Measurements from ENCODE around the gene ZNF525. TPM values are rescaled to one million over a fixed set of nuclear protein-coding genes. Genes with fewer than 3 reads are reported as not detected.
"Not testable (repeated sequence)": the region's sequence is repeated elsewhere in the genome, so short reads cannot be mapped to it uniquely, and the experiment has no call there.

The ZNF525 gene
- total and polyA plus RNA-seq, 9 of the 15 experiments (the other 6 are each of a cell fraction or from before 2014, with no cell fraction given) = 1.5 to 12.0 (median 6.7) TPM

DNA sequence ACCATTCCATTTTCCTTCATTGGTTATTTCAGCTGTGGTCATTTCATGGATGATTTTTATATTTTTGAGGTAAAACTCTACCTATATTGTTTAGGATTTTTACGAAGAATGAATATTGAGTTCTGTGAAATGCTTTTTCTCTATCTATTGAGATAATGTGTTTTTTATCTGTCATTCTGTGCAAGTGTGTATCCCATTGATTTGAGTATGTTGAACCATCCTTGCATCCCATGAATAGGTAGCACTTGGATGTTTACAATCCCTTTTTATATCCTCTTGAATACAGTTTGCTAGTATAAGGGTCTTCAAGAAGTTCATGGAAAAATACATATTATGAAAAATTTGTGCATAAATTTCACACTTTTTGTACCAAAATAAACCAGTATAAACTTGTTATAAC is 9.8 kb upstream of the ZNF525 start:
- in situ Hi-C loops (cut with MboI) (no loop called here), intact Hi-C loops (cut with micrococcal nuclease) (no loop called here)
- Histone ChIP-seq H4K20me1 (replicated peaks; ENCODE audit: control insufficient read depth, insufficient read depth, low read length) (no peaks in the 10 kb centered on the region), H3K4me1 (replicated peaks in 1 of 2; ENCODE audit: control insufficient read depth in 2 of 2, insufficient read depth in 2 of 2, low read length in 2 of 2) (no peaks in the 10 kb centered on the region), H3K4me2 (ENCODE audit: insufficient read depth, low read length) (no peak overlapping the region), H3K9me3 (replicated peaks; ENCODE audit: control insufficient read depth, insufficient read depth, low read depth, low read length) (peaks cover 41% of the 10 kb centered on the region), H3K9ac (ENCODE audit: insufficient read depth in 1 of 2, low read depth in 2 of 2, low read length in 2 of 2) (no peak overlapping the region), H2AFZ (ENCODE audit: low read depth, low read length) (no peak overlapping the region), H3K36me3 (ENCODE audit: control insufficient read depth, insufficient read depth, low read length) (peaks cover 16% of the 10 kb centered on the region), H3K27ac (ENCODE audit: extremely low read depth, low read depth, low read length) (no peak overlapping the region), H3K27me3 (ENCODE audit: control insufficient read depth in 2 of 2, insufficient read depth in 2 of 2, low read length in 2 of 2) (no peaks in the 10 kb centered on the region), H3K4me3 (no peak overlapping the region), H3K79me2 (ENCODE audit: control insufficient read depth, insufficient read depth, low read length) (no peaks in the 10 kb centered on the region), H3K9me1 (ENCODE audit: control insufficient read depth, insufficient read depth, low read length) (no peaks in the 10 kb centered on the region)
- WGBS (ENCODE audit: insufficient coverage, low coverage, missing lambda C conversion rate) = 64% methylated on average over 1 of the region's 1 CpG
- TF ChIP-seq ZNF224 (CRISPR knock-in tag; IDR thresholded peaks at IDR 0.05) (no peak), ZNF324 (CRISPR knock-in tag; IDR thresholded peaks at IDR 0.05) (peak; percentile 94)
- CTCF ChIA-PET (ENCODE audit: low intra/inter-chr PET ratio) = no interaction called here
- no peak for ATAC-seq
- POLR2A ChIA-PET = no interaction called here
- no peak for FAIRE-seq
- BruUV-seq (replicated peaks) = no TSS peak
- DNase-seq (ENCODE audit: extremely low read depth in 1 of 4, low spot score in 3 of 4) = no peak

- FAIRE-seq = no peak
- H2AFZ ChIP-seq (ENCODE audit: low read depth, low read length) = no peak overlapping the region
- 63% methylated on average over 20 of the region's 35 CpGs for WGBS (ENCODE audit: insufficient coverage, low coverage, missing lambda C conversion rate)
- ChIA-PET CTCF (ENCODE audit: low intra/inter-chr PET ratio) (interaction anchor here (0.6 kb wide), 1 partner anchor 442 kb away, joined by 3 read pairs; no protein-coding TSS in a partner anchor), POLR2A (interaction anchor here (0.8 kb wide), 1 partner anchor 813 kb away, joined by 3 read pairs; no protein-coding TSS in a partner anchor)
- no peak overlapping the region for H3K4me2 ChIP-seq (ENCODE audit: insufficient read depth, low read length)
- H3K4me3 ChIP-seq = no peak overlapping the region
- TF ChIP-seq ZBTB33 (CRISPR knock-in tag; IDR thresholded peaks at IDR 0.05) (peak; percentile 35; the same call in 1 of the 2 replicates), TSC22D4 (tag; IDR thresholded peaks at IDR 0.05) (no peak)
- H3K9me3 ChIP-seq (replicated peaks; ENCODE audit: control insufficient read depth, insufficient read depth, low read depth, low read length) = peaks cover 20% of the 10 kb centered on the region
- no peak overlapping the region for H3K27ac ChIP-seq (ENCODE audit: extremely low read depth, low read depth, low read length)
- ATAC-seq = peak; percentile 70
- H4K20me1 ChIP-seq (replicated peaks; ENCODE audit: control insufficient read depth, insufficient read depth, low read length) = no peaks in the 10 kb centered on the region
- in situ Hi-C loops (cut with MboI) = no loop called here
- no peaks in the 10 kb centered on the region for H3K9me1 ChIP-seq (ENCODE audit: control insufficient read depth, insufficient read depth, low read length)
- no peaks in the 10 kb centered on the region for H3K79me2 ChIP-seq (ENCODE audit: control insufficient read depth, insufficient read depth, low read length)
- H3K9ac ChIP-seq (ENCODE audit: insufficient read depth in 1 of 2, low read depth in 2 of 2, low read length in 2 of 2) = no peak overlapping the region
- DNase-seq (ENCODE audit: extremely low read depth in 1 of 4, low spot score in 3 of 4) = peak; percentile 20 to 62 (median 60)
- H3K4me1 ChIP-seq (replicated peaks in 1 of 2; ENCODE audit: control insufficient read depth in 2 of 2, insufficient read depth in 2 of 2, low read length in 2 of 2) = no peaks in the 10 kb centered on the region
- H3K36me3 ChIP-seq (ENCODE audit: control insufficient read depth, insufficient read depth, low read length) = no peaks in the 10 kb centered on the region
- intact Hi-C loops (cut with micrococcal nuclease) = no loop called here
- no peaks in the 10 kb centered on the region for H3K27me3 ChIP-seq (ENCODE audit: control insufficient read depth in 2 of 2, insufficient read depth in 2 of 2, low read length in 2 of 2)
- BruUV-seq (replicated peaks) = no TSS peak
Measured at GRCh38 chr19:53357821-53358581, 7.5 kb upstream of the ZNF525 start.

- H3K27ac ChIP-seq (ENCODE audit: extremely low read depth, low read depth, low read length); H4K20me1 ChIP-seq (replicated peaks; ENCODE audit: control insufficient read depth, insufficient read depth, low read length); DNase-seq (ENCODE audit: extremely low read depth in 1 of 4, low spot score in 3 of 4); H3K9me3 ChIP-seq (replicated peaks; ENCODE audit: control insufficient read depth, insufficient read depth, low read depth, low read length); H3K36me3 ChIP-seq (ENCODE audit: control insufficient read depth, insufficient read depth, low read length); FAIRE-seq; H3K79me2 ChIP-seq (ENCODE audit: control insufficient read depth, insufficient read depth, low read length); H3K4me3 ChIP-seq; H3K9ac ChIP-seq (ENCODE audit: insufficient read depth in 1 of 2, low read depth in 2 of 2, low read length in 2 of 2); H3K4me1 ChIP-seq (replicated peaks in 1 of 2; ENCODE audit: control insufficient read depth in 2 of 2, insufficient read depth in 2 of 2, low read length in 2 of 2); ATAC-seq; in situ Hi-C loops (cut with MboI); POLR2A ChIA-PET; CTCF ChIA-PET (ENCODE audit: low intra/inter-chr PET ratio); H3K4me2 ChIP-seq (ENCODE audit: insufficient read depth, low read length); H3K9me1 ChIP-seq (ENCODE audit: control insufficient read depth, insufficient read depth, low read length); H2AFZ ChIP-seq (ENCODE audit: low read depth, low read length); BruUV-seq (replicated peaks); H3K27me3 ChIP-seq (ENCODE audit: control insufficient read depth in 2 of 2, insufficient read depth in 2 of 2, low read length in 2 of 2); intact Hi-C loops (cut with micrococcal nuclease): not testable (repeated sequence)
- WGBS (ENCODE audit: insufficient coverage, low coverage, missing lambda C conversion rate) = 34% methylated on average over 7 of the region's 10 CpGs
Measured at GRCh38 chr19:53360056-53360455, 5.4 kb upstream of the ZNF525 start.

Measured in K562 (cell line).